Measurements from ENCODE around the gene TGFB3.

The TGFB3 gene

GRCh38 chr14:75979648-75980565 is 1.9 kb downstream of the TGFB3 start:
- peaks cover 5% of the 10 kb centered on the region for H3K79me1 ChIP-seq (ENCODE audit: low read depth, low read length)
- H2BK5ac ChIP-seq (ENCODE audit: low read length) = no peak overlapping the region
- no peak overlapping the region for H2AFZ ChIP-seq (ENCODE audit: low read length)
- H3K4me1 ChIP-seq (ENCODE audit: control insufficient read depth in 2 of 2, insufficient read depth in 1 of 2, low read depth in 1 of 2, low read length in 2 of 2) = peaks cover 8 to 10% of the 10 kb centered on the region in 2 donors
- H4K91ac ChIP-seq (ENCODE audit: low read depth, low read length, poor library complexity) = no peak overlapping the region
- no peak overlapping the region for H4K8ac ChIP-seq (ENCODE audit: low read depth, low read length)
- no peak for DNase-seq (ENCODE audit: low spot score)
- H3K9ac ChIP-seq (ENCODE audit: low read depth, low read length, poor library complexity) = no peak overlapping the region
- peaks cover 0 to 22% (median 22%) of the 10 kb centered on the region in 3 experiments for H3K27me3 ChIP-seq (ENCODE audit: control insufficient read depth in 3 of 3, insufficient read depth in 3 of 3, low read depth in 1 of 3, low read length in 3 of 3)
- no peak overlapping the region for H2AK5ac ChIP-seq (ENCODE audit: low read depth, low read length)
- no peak overlapping the region for H3K4ac ChIP-seq (ENCODE audit: low read length)
- no peak overlapping the region for H2BK120ac ChIP-seq (ENCODE audit: low read depth, low read length)
- no peak overlapping the region for H2BK15ac ChIP-seq (ENCODE audit: low read length)
- H3K18ac ChIP-seq (ENCODE audit: low read length) = no peak overlapping the region
- no peak overlapping the region for H3K4me2 ChIP-seq (ENCODE audit: insufficient read depth, low read length, poor library complexity, severe bottlenecking)
- no peak overlapping the region for H3K27ac ChIP-seq (replicated peaks; ENCODE audit: low read length)
- no peaks in the 10 kb centered on the region for H3K36me3 ChIP-seq (replicated peaks in 1 of 2; ENCODE audit: control insufficient read depth in 2 of 2, insufficient read depth in 2 of 2, low read length in 2 of 2)
- no peak overlapping the region for H3K23ac ChIP-seq (ENCODE audit: low read depth, low read length, poor library complexity)
- no peak overlapping the region for H2BK12ac ChIP-seq (ENCODE audit: low read length)
- H3K9me3 ChIP-seq (replicated peaks in 1 of 2; ENCODE audit: control insufficient read depth in 2 of 2, insufficient read depth in 1 of 2, low read depth in 1 of 2, low read length in 2 of 2) = no peaks in the 10 kb centered on the region
- no peak overlapping the region for H3K4me3 ChIP-seq (ENCODE audit: low read length in 2 of 2)
- no CpG with 5 or more reads among the region's 27 CpGs for WGBS, 2 donors (ENCODE audit: extremely low coverage in 2 of 2, insufficient read length in 2 of 2, insufficient replicate concordance in 1 of 2)
- H3K14ac ChIP-seq (ENCODE audit: low read length) = no peak overlapping the region

- Histone ChIP-seq H4K8ac (ENCODE audit: low read depth, low read length) (no peak overlapping the region), H3K4me3 (ENCODE audit: low read length in 2 of 2) (no peak overlapping the region), H3K27ac (replicated peaks; ENCODE audit: low read length) (no peak overlapping the region), H3K18ac (ENCODE audit: low read length) (no peak overlapping the region), H3K4ac (ENCODE audit: low read length) (no peak overlapping the region), H3K14ac (ENCODE audit: low read length) (no peak overlapping the region), H2BK5ac (ENCODE audit: low read length) (no peak overlapping the region), H3K23ac (ENCODE audit: low read depth, low read length, poor library complexity) (no peak overlapping the region), H2AK5ac (ENCODE audit: low read depth, low read length) (peak overlapping the region; percentile 11), H2BK12ac (ENCODE audit: low read length) (no peak overlapping the region), H3K36me3 (replicated peaks in 1 of 2; ENCODE audit: control insufficient read depth in 2 of 2, insufficient read depth in 2 of 2, low read length in 2 of 2) (no peaks in the 10 kb centered on the region), H3K4me2 (ENCODE audit: insufficient read depth, low read length, poor library complexity, severe bottlenecking) (no peak overlapping the region), H2AFZ (ENCODE audit: low read length) (no peak overlapping the region), H3K9me3 (replicated peaks in 1 of 2; ENCODE audit: control insufficient read depth in 2 of 2, insufficient read depth in 1 of 2, low read depth in 1 of 2, low read length in 2 of 2) (no peaks in the 10 kb centered on the region), H4K91ac (ENCODE audit: low read depth, low read length, poor library complexity) (no peak overlapping the region), H3K27me3 (ENCODE audit: control insufficient read depth in 3 of 3, insufficient read depth in 3 of 3, low read depth in 1 of 3, low read length in 3 of 3) (peaks cover 0 to 22% (median 14%) of the 10 kb centered on the region in 3 experiments), H3K4me1 (ENCODE audit: control insufficient read depth in 2 of 2, insufficient read depth in 1 of 2, low read depth in 1 of 2, low read length in 2 of 2) (peaks cover 8 to 10% of the 10 kb centered on the region in 2 donors), H3K79me1 (ENCODE audit: low read depth, low read length) (peaks cover 5% of the 10 kb centered on the region), H2BK15ac (ENCODE audit: low read length) (peak overlapping the region; percentile 20), H3K9ac (ENCODE audit: low read depth, low read length, poor library complexity) (no peak overlapping the region), H2BK120ac (ENCODE audit: low read depth, low read length) (no peak overlapping the region)
- no CpG with 5 or more reads among the region's 14 CpGs for WGBS, 2 donors (ENCODE audit: extremely low coverage in 2 of 2, insufficient read length in 2 of 2, insufficient replicate concordance in 1 of 2)
- DNase-seq (ENCODE audit: low spot score) = no peak
Observed at GRCh38 chr14:75979071-75979571, 2.7 kb downstream of the TGFB3 start.

- H3K23ac ChIP-seq (ENCODE audit: low read depth, low read length, poor library complexity) = no peak overlapping the region
- no peak overlapping the region for H3K4me3 ChIP-seq (ENCODE audit: low read length in 2 of 2)
- no peak overlapping the region for H3K14ac ChIP-seq (ENCODE audit: low read length)
- H3K36me3 ChIP-seq (replicated peaks in 1 of 2; ENCODE audit: control insufficient read depth in 2 of 2, insufficient read depth in 2 of 2, low read length in 2 of 2) = no peaks in the 10 kb centered on the region
- peak overlapping the region; percentile 66 for H3K9ac ChIP-seq (ENCODE audit: low read depth, low read length, poor library complexity)
- no peak overlapping the region for H2AK5ac ChIP-seq (ENCODE audit: low read depth, low read length)
- no CpG with 5 or more reads among the region's 10 CpGs for WGBS, 2 donors (ENCODE audit: extremely low coverage in 2 of 2, insufficient read length in 2 of 2, insufficient replicate concordance in 1 of 2)
- H2BK5ac ChIP-seq (ENCODE audit: low read length) = no peak overlapping the region
- no peak overlapping the region for H2BK120ac ChIP-seq (ENCODE audit: low read depth, low read length)
- H4K8ac ChIP-seq (ENCODE audit: low read depth, low read length) = no peak overlapping the region
- DNase-seq (ENCODE audit: low spot score) = no peak
- no peak overlapping the region for H3K4me2 ChIP-seq (ENCODE audit: insufficient read depth, low read length, poor library complexity, severe bottlenecking)
- H2AFZ ChIP-seq (ENCODE audit: low read length) = no peak overlapping the region
- peak overlapping the region; percentile 25 for H3K18ac ChIP-seq (ENCODE audit: low read length)
- peak overlapping the region; percentile 20 for H2BK15ac ChIP-seq (ENCODE audit: low read length)
- H3K4ac ChIP-seq (ENCODE audit: low read length) = no peak overlapping the region
- H3K27me3 ChIP-seq (ENCODE audit: control insufficient read depth in 3 of 3, insufficient read depth in 3 of 3, low read depth in 1 of 3, low read length in 3 of 3) = peaks cover 0 to 14% (median 6%) of the 10 kb centered on the region in 3 experiments
- peaks cover 5% of the 10 kb centered on the region for H3K79me1 ChIP-seq (ENCODE audit: low read depth, low read length)
- no peaks in the 10 kb centered on the region for H3K9me3 ChIP-seq (replicated peaks in 1 of 2; ENCODE audit: control insufficient read depth in 2 of 2, insufficient read depth in 1 of 2, low read depth in 1 of 2, low read length in 2 of 2)
- H3K27ac ChIP-seq (replicated peaks; ENCODE audit: low read length) = no peak overlapping the region
- H3K4me1 ChIP-seq (ENCODE audit: control insufficient read depth in 2 of 2, insufficient read depth in 1 of 2, low read depth in 1 of 2, low read length in 2 of 2) = peaks cover 8 to 10% of the 10 kb centered on the region in 2 donors
- no peak overlapping the region for H2BK12ac ChIP-seq (ENCODE audit: low read length)
- no peak overlapping the region for H4K91ac ChIP-seq (ENCODE audit: low read depth, low read length, poor library complexity)
Observed at GRCh38 chr14:75978249-75978731, 3.5 kb downstream of the TGFB3 start.

GRCh38 chr14:75977582-75977943 is 4.2 kb downstream of the TGFB3 start:
- H3K9me3 ChIP-seq (replicated peaks in 1 of 2; ENCODE audit: control insufficient read depth in 2 of 2, insufficient read depth in 1 of 2, low read depth in 1 of 2, low read length in 2 of 2) = no peaks in the 10 kb centered on the region
- WGBS, 2 donors (ENCODE audit: extremely low coverage in 2 of 2, insufficient read length in 2 of 2, insufficient replicate concordance in 1 of 2) = no CpG with 5 or more reads among the region's 3 CpGs

More at GRCh38 chr14:75977582-75977943, 4.2 kb downstream of the TGFB3 start:
- H3K4me1 ChIP-seq (ENCODE audit: control insufficient read depth in 2 of 2, insufficient read depth in 1 of 2, low read depth in 1 of 2, low read length in 2 of 2) = peaks cover 5 to 8% of the 10 kb centered on the region in 2 donors
- H3K9ac ChIP-seq (ENCODE audit: low read depth, low read length, poor library complexity) = no peak overlapping the region
- H2BK15ac ChIP-seq (ENCODE audit: low read length) = no peak overlapping the region
- H2BK5ac ChIP-seq (ENCODE audit: low read length) = no peak overlapping the region
- no peak overlapping the region for H2AFZ ChIP-seq (ENCODE audit: low read length)
- H2BK120ac ChIP-seq (ENCODE audit: low read depth, low read length) = no peak overlapping the region
- no peak overlapping the region for H3K4me3 ChIP-seq (ENCODE audit: low read length in 2 of 2)
- H3K27me3 ChIP-seq (ENCODE audit: control insufficient read depth in 3 of 3, insufficient read depth in 3 of 3, low read depth in 1 of 3, low read length in 3 of 3) = peaks cover 0 to 7% (median 0%) of the 10 kb centered on the region in 3 experiments
- H2AK5ac ChIP-seq (ENCODE audit: low read depth, low read length) = no peak overlapping the region
- H4K91ac ChIP-seq (ENCODE audit: low read depth, low read length, poor library complexity) = no peak overlapping the region
- H3K4ac ChIP-seq (ENCODE audit: low read length) = no peak overlapping the region
- no peaks in the 10 kb centered on the region for H3K36me3 ChIP-seq (replicated peaks in 1 of 2; ENCODE audit: control insufficient read depth in 2 of 2, insufficient read depth in 2 of 2, low read length in 2 of 2)
- no peak overlapping the region for H2BK12ac ChIP-seq (ENCODE audit: low read length)
- no peak overlapping the region for H3K23ac ChIP-seq (ENCODE audit: low read depth, low read length, poor library complexity)
- H4K8ac ChIP-seq (ENCODE audit: low read depth, low read length) = no peak overlapping the region
- H3K18ac ChIP-seq (ENCODE audit: low read length) = no peak overlapping the region
- H3K79me1 ChIP-seq (ENCODE audit: low read depth, low read length) = peaks cover 2% of the 10 kb centered on the region
- H3K27ac ChIP-seq (replicated peaks; ENCODE audit: low read length) = no peak overlapping the region
- DNase-seq (ENCODE audit: low spot score) = no peak
- no peak overlapping the region for H3K14ac ChIP-seq (ENCODE audit: low read length)
- no peak overlapping the region for H3K4me2 ChIP-seq (ENCODE audit: insufficient read depth, low read length, poor library complexity, severe bottlenecking)
